IMR-90 (cell line): ENCODE results near the gene KCNAB2. TPM values are rescaled to one million over a fixed set of nuclear protein-coding genes. Genes with fewer than 3 reads are reported as not detected.

ENCODE experiments used
- ATAC-seq: fragments of 200-7000 bp; cut with Tn5 transposase; 2 replicates; pipeline ENCODE4 v1.9.1; 2020; ENCODE audit warnings: low read depth, mild to moderate bottlenecking, moderate library complexity
- BruUV-seq: library from RNA; stranded (reverse); fragments of 400-500 nt; replicated peaks from 2 replicates; lab custom pipeline; 2021; lab: Mats Ljungman, UMichigan
- CTCF ChIA-PET: fragments of 300-600 bp; formaldehyde crosslinking; extraction: SDS; loops from one replicate; lab custom pipeline; 2021; ENCODE audit warnings: antibody characterized with exemption; lab: Yijun Ruan, JAX
- POLR2A ChIA-PET: fragments of 300-600 bp; sonication (Branson Sonifier 250); formaldehyde crosslinking; loops from one replicate; lab custom pipeline; 2022; ENCODE audit warnings: antibody characterized with exemption; ENCODE audit not compliant: unreplicated experiment; lab: Charles Lee
- DNase-seq: peaks from one replicate; pipeline ENCODE4 v3.0.0; 2013
- H2AFZ ChIP-seq: replicated peaks from 2 replicates; pipeline ENCODE3; 2013; ENCODE audit warnings: low read length, mild to moderate bottlenecking; ENCODE audit not compliant: poor library complexity
- H2AK5ac ChIP-seq: 2 replicates; pipeline ENCODE4 v1.6.1; 2013; ENCODE audit warnings: low read depth, low read length, inconsistent platforms
- H2AK9ac ChIP-seq: replicated peaks from 2 replicates; pipeline ENCODE3; 2013; ENCODE audit warnings: mild to moderate bottlenecking, low read depth, low read length, moderate library complexity; ENCODE audit not compliant: poor library complexity
- H2BK120ac ChIP-seq: 2 replicates; pipeline ENCODE4 v1.6.1; 2013; ENCODE audit warnings: low read depth, low read length, inconsistent platforms
- H2BK15ac ChIP-seq: 3 replicates; pipeline ENCODE4 v1.6.1; 2013; ENCODE audit warnings: low read depth, low read length, inconsistent platforms
- H2BK20ac ChIP-seq: 2 replicates; pipeline ENCODE4 v1.6.1; 2013; ENCODE audit warnings: low read depth, mild to moderate bottlenecking, inconsistent platforms, low read length, moderate library complexity
- H2BK5ac ChIP-seq: 2 replicates; pipeline ENCODE4 v1.6.1; 2013; ENCODE audit warnings: mild to moderate bottlenecking, low read depth, low read length, inconsistent platforms; ENCODE audit not compliant: poor library complexity, severe bottlenecking
- H3K14ac ChIP-seq: replicated peaks from 2 replicates; pipeline ENCODE4 v1.6.1; 2013; ENCODE audit warnings: low read depth, low read length, inconsistent platforms
- H3K18ac ChIP-seq: 2 replicates; pipeline ENCODE4 v1.6.1; 2013; ENCODE audit warnings: low read depth, low read length, control low read depth
- H3K23ac ChIP-seq: 2 replicates; pipeline ENCODE4 v1.6.1; 2013; ENCODE audit warnings: low read depth, low read length, inconsistent platforms
- H3K27ac ChIP-seq: 2 replicates; pipeline ENCODE4 v1.5.1; 2013; ENCODE audit warnings: mild to moderate bottlenecking, control low read depth, low read length; ENCODE audit not compliant: insufficient read depth
- H3K27me3 ChIP-seq: 2 replicates; pipeline ENCODE4 v1.6.1; 2013; ENCODE audit warnings: low read length; ENCODE audit not compliant: control insufficient read depth, insufficient read depth
- H3K36me3 ChIP-seq: 2 replicates; pipeline ENCODE4 v1.6.1; 2013; ENCODE audit warnings: low read length, mixed read lengths; ENCODE audit not compliant: control insufficient read depth, insufficient read depth
- H3K4ac ChIP-seq: 2 replicates; pipeline ENCODE4 v1.6.1; 2013; ENCODE audit warnings: low read depth, low read length, inconsistent platforms
- H3K4me1 ChIP-seq: 2 replicates; pipeline ENCODE4 v1.6.1; 2013; ENCODE audit warnings: low read length, mixed read lengths; ENCODE audit not compliant: control insufficient read depth, insufficient read depth
- H3K4me2 ChIP-seq: 2 replicates; pipeline ENCODE4 v1.6.1; 2013; ENCODE audit warnings: low read depth, mild to moderate bottlenecking, control low read depth, low read length, moderate library complexity
- H3K4me3 ChIP-seq: 2 replicates; pipeline ENCODE4 v1.5.1; 2013; ENCODE audit warnings: low read depth, mild to moderate bottlenecking, control low read depth, low read length, moderate library complexity; ENCODE audit not compliant: insufficient read depth
- H3K56ac ChIP-seq: 2 replicates; pipeline ENCODE4 v1.6.1; 2013; ENCODE audit warnings: low read length, inconsistent platforms; ENCODE audit not compliant: insufficient read depth; ENCODE audit errors: extremely low read depth
- H3K79me1 ChIP-seq, 2 experiments: 2 replicates each; pipeline ENCODE4 v1.6.1; 2013; ENCODE audit warnings: low read length in 2 of 2, inconsistent platforms in 1 of 2, low read depth in 1 of 2
- H3K9ac ChIP-seq: 2 replicates; pipeline ENCODE4 v1.6.1; 2013; ENCODE audit warnings: low read depth, low read length, control low read depth
- H3K9me1 ChIP-seq: 2 replicates; pipeline ENCODE4 v1.6.1; 2013; ENCODE audit warnings: low read length, inconsistent platforms; ENCODE audit not compliant: insufficient read depth
- H3K9me3 ChIP-seq: 2 replicates; pipeline ENCODE4 v1.6.1; 2013; ENCODE audit warnings: low read length; ENCODE audit not compliant: control insufficient read depth, insufficient read depth
- H4K20me1 ChIP-seq: 2 replicates; pipeline ENCODE4 v1.6.1; 2013; ENCODE audit warnings: low read length, inconsistent platforms; ENCODE audit not compliant: insufficient read depth
- H4K5ac ChIP-seq: 2 replicates; pipeline ENCODE4 v1.6.1; 2013; ENCODE audit warnings: mild to moderate bottlenecking, low read depth, low read length, control low read depth
- H4K8ac ChIP-seq, 2 experiments: 2 replicates each; pipeline ENCODE4 v1.6.1; 2013; ENCODE audit warnings: low read depth in 2 of 2, low read length in 2 of 2, control low read depth in 1 of 2, inconsistent platforms in 1 of 2
- H4K91ac ChIP-seq: 2 replicates; pipeline ENCODE4 v1.6.1; 2013; ENCODE audit warnings: low read depth, low read length, inconsistent platforms; ENCODE audit not compliant: insufficient read depth
- BHLHE40 ChIP-seq: fragments of 150-350 bp; IDR thresholded peaks from 2 replicates; pipeline ENCODE4 v1.6.1; 2016; ENCODE audit warnings: mild to moderate bottlenecking, low read depth, low read length
- CEBPB ChIP-seq: IDR thresholded peaks from 2 replicates; pipeline ENCODE4 v1.6.1; 2012; ENCODE audit warnings: low read depth, low read length, improper control_type of control experiment
- MAFK ChIP-seq: IDR thresholded peaks from 2 replicates; pipeline ENCODE4 v1.6.1; 2012; ENCODE audit warnings: low read depth, low read length, improper control_type of control experiment
- MXI1 ChIP-seq: IDR thresholded peaks from 2 replicates; pipeline ENCODE4 v1.6.1; 2012; ENCODE audit warnings: low read depth, mild to moderate bottlenecking, low read length, moderate library complexity, borderline replicate concordance
- POLR2A ChIP-seq: IDR thresholded peaks from 2 replicates; pipeline ENCODE4 v1.6.1; 2012; ENCODE audit warnings: mild to moderate bottlenecking, low read depth, low read length
- RAD21 ChIP-seq: IDR thresholded peaks from 2 replicates; pipeline ENCODE4 v1.6.1; 2012; ENCODE audit warnings: low read length, improper control_type of control experiment
- SMC3 ChIP-seq: fragments of 150-350 bp; IDR thresholded peaks from 2 replicates; pipeline ENCODE4 v1.6.1; 2016; ENCODE audit warnings: low read depth, mild to moderate bottlenecking, antibody characterized with exemption, low read length, moderate library complexity
- WGBS, 2 experiments: methylation state at CpG; one replicate each; pipeline versions ENCODE4 v1.1.5 to v1.1.7; 2013; ENCODE audit warnings: missing lambda C conversion rate in 2 of 2; ENCODE audit not compliant: insufficient read length in 1 of 2; ENCODE audit errors: extremely low coverage in 2 of 2; 5-methylcytosine and 5-hydroxymethylcytosine counted together
- dilution Hi-C: fragments of 300-500 bp; cut with HindIII; formaldehyde crosslinking; loops from one replicate; pipeline ENCODE4 v1.14.3; 2018; ENCODE audit warnings: low sequenced_read_pairs; ENCODE audit not compliant: unreplicated experiment
- in situ Hi-C: fragments of 300-500 bp; cut with MboI; formaldehyde crosslinking; loops from 3 replicates; pipeline ENCODE4 v1.14.3; 2019; ENCODE audit warnings: low sequenced_read_pairs, inconsistent platforms, mixed read lengths
- intact Hi-C: fragments of 100-400 bp; cut with micrococcal nuclease; formaldehyde crosslinking; loops from 2 replicates; pipeline ENCODE4 v1.10.0; 2022
- polyA plus RNA-seq, 3 experiments: library from polyadenylated mRNA; depleted of rRNA; stranded (reverse); fragments of >200 nt; gene quantifications; 2 replicates each; pipeline ENCODE4 v1.2.3, GENCODE V29; 2012; ENCODE audit warnings: low replicate concordance in 1 of 3
- total RNA-seq: library from RNA; depleted of rRNA; stranded (reverse); fragments of >200 nt; gene quantifications from 2 replicates; pipeline ENCODE4 v1.2.3, GENCODE V29; 2012
- TF ChIP-seq, protein P1 (sequence below): conservative IDR thresholded peaks from 2 replicates; pipeline ENCODE4 v1.5.1; 2012; ENCODE audit warnings: mild to moderate bottlenecking, low read depth, low read length, improper control_type of control experiment

KCNAB2 gene
- total and polyA plus RNA-seq, 2 of the 4 experiments (the other 2 are of a cell fraction), result 1.3 to 4.2 TPM

DNA sequence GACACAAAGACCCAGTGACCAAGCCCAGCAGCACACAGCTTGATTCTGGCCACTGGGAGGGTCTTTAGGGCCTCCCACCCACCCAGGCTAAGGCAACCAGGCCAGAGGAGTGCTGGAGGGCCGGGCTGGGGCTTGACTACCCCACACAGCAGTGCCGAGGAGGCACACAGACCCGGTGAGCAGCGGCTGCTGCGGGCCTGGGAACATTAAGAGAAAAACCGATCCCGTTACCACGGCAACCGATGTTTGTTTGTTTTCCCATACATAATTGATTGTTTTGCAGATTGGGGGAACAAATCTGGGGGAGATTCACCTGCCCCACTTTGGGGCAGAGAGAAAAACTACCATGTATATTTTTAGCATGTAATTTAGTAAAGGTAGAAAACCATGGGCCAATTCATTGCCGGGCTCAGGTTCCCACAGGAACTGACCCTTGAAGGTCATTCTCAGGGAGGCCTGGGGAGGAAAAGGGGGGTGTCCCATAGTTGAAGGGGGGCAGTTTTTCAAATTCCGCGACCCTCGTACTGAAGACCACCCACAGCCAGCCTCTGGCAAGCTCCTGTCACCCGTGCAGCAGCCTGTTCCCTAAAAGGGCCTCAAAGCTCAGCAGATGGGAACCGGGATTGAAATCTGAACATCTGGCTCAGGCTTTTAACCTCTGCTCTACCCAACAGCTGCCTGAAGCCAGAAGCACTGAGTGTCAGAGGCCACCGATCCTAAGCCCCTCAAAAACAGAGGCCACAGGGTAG lies 99.1 kb downstream of the KCNAB2 start:
- in situ Hi-C loops (no loop called here), dilution Hi-C loops (no loop called here), intact Hi-C loops (no loop called here)
- no peak for DNase-seq
- Histone ChIP-seq H3K23ac (no peak overlapping the region), H3K9ac (no peak overlapping the region), H3K14ac (no peak overlapping the region), H3K4ac (no peak overlapping the region), H4K8ac (no peak overlapping the region), H3K36me3 (no peaks in the 10 kb centered on the region), H3K27ac (no peak overlapping the region), H3K4me3 (no peak overlapping the region), H2BK5ac (no peak overlapping the region), H2BK20ac (no peak overlapping the region), H2AK5ac (no peak overlapping the region), H2AFZ (no peak overlapping the region), H3K18ac (no peak overlapping the region), H3K9me1 (no peaks in the 10 kb centered on the region), H3K4me2 (no peak overlapping the region), H3K27me3 (peaks cover 42% of the 10 kb centered on the region), H2AK9ac (no peak overlapping the region), H3K4me1 (no peaks in the 10 kb centered on the region), H4K20me1 (0 out of 2 replicates have a peak, but pooled peaks cover 2% of the 10 kb centered on the region), H3K9me3 (no peaks in the 10 kb centered on the region), H3K79me1 (no peaks in the 10 kb centered on the region), H4K5ac (no peak overlapping the region), H2BK120ac (no peak overlapping the region), H2BK15ac (no peak overlapping the region), H4K91ac (no peak overlapping the region), H3K56ac (no peak overlapping the region)
- WGBS, 2 experiments, result 13% methylated on average over 6 of the region's 16 CpGs; no CpG with 5 or more reads in 1 of the 2 experiments
- ATAC-seq, result no peak
- ChIA-PET POLR2A (no interaction called here), CTCF (no interaction called here)
- no TSS peak for BruUV-seq
- TF ChIP-seq, protein P1, sequence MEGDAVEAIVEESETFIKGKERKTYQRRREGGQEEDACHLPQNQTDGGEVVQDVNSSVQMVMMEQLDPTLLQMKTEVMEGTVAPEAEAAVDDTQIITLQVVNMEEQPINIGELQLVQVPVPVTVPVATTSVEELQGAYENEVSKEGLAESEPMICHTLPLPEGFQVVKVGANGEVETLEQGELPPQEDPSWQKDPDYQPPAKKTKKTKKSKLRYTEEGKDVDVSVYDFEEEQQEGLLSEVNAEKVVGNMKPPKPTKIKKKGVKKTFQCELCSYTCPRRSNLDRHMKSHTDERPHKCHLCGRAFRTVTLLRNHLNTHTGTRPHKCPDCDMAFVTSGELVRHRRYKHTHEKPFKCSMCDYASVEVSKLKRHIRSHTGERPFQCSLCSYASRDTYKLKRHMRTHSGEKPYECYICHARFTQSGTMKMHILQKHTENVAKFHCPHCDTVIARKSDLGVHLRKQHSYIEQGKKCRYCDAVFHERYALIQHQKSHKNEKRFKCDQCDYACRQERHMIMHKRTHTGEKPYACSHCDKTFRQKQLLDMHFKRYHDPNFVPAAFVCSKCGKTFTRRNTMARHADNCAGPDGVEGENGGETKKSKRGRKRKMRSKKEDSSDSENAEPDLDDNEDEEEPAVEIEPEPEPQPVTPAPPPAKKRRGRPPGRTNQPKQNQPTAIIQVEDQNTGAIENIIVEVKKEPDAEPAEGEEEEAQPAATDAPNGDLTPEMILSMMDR, result no peak
- TF ChIP-seq CEBPB (no peak), MAFK (no peak), SMC3 (no peak), POLR2A (no peak), MXI1 (no peak), BHLHE40 (no peak), RAD21 (no peak)
